Amniotic epithelial cell (primary cell): ENCODE results near the gene GNB1.

Experiments used
- DNase-seq: peaks from one replicate; pipeline ENCODE4 v3.0.0-alpha.2; 2010; ENCODE audit warnings: low read depth

The GNB1 gene

GRCh38 chr1:1781526-1781903 lies 109.4 kb downstream of the GNB1 start:
- DNase-seq = peak; percentile 17

GRCh38 chr1:1780598-1781525 lies 110.0 kb downstream of the GNB1 start:
- DNase-seq = no peak

DNA sequence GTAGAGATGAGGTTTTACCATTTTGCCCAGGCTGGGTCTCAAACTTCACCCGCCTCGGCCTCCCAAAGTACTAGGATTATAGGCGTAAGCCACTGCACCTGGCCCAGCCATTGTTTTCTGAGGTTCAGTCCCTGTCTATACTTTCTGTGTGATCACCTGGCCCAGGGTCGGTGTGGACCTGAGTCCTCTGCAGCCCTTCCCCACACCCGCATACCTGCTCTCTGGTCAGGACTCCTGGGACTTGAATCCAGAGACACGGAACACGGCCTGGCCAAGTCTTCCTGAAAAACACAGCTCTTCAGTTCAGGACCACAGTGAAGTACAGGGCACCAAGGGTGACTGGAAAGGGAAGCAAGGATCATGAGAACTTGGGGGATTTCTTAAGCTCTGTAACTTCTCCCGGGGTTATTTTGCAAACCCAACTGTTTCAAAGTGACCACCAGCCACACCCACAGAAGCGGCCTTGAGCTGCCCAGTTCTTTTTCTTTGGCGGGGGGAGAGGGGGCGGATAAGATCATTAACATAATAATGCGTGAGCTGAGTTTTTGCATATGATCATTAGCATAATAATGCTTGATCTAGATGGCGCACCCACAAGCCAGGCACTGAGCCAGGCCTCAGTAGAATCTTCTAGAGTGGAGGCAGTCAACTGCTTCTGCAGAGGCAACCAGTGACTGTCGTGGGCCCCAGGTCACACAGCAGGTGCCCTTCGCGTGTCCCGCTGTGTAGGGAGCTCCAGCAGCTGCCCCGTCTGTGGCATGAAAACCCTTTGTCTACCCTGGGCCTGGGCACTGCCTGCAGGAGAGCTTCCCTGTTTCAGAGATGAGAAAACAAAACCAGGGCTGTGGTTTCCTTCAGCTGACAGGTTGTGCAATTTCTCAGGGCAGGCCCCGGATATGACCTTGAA lies 110.9 kb downstream of the GNB1 start:
- DNase-seq = peak; percentile 93

DNA sequence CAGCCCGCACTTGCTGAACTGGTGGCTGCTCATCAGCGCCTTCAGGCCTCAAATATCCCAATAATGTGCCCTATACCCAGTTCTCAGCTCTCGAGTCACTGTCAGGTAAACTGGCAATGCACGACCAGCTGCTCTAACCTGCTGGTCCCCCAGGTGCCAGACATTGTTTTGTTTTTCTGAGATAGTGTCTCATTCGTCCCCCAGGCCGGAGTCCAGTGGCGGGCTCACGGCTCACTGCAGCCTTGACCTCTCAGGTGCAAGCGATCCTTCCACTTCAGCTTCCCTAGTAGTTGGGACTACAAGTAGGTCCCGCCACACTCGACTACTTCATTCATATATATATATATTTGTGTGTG lies 111.6 kb downstream of the GNB1 start:
- DNase-seq = no peak

GRCh38 chr1:1778663-1779319 lies 112.1 kb downstream of the GNB1 start:
- DNase-seq = no peak

- peak; percentile 29 for DNase-seq
Measured at GRCh38 chr1:1777950-1778662, 112.8 kb downstream of the GNB1 start, which contains the start of gene NADK. Gene NADK (minus strand): TSS chr1:1778470. CDS start chr1:1765406, 13,064 bp downstream.

GRCh38 chr1:1777583-1777899 lies 113.3 kb downstream of the GNB1 start:
- peak; percentile 42 for DNase-seq

DNA sequence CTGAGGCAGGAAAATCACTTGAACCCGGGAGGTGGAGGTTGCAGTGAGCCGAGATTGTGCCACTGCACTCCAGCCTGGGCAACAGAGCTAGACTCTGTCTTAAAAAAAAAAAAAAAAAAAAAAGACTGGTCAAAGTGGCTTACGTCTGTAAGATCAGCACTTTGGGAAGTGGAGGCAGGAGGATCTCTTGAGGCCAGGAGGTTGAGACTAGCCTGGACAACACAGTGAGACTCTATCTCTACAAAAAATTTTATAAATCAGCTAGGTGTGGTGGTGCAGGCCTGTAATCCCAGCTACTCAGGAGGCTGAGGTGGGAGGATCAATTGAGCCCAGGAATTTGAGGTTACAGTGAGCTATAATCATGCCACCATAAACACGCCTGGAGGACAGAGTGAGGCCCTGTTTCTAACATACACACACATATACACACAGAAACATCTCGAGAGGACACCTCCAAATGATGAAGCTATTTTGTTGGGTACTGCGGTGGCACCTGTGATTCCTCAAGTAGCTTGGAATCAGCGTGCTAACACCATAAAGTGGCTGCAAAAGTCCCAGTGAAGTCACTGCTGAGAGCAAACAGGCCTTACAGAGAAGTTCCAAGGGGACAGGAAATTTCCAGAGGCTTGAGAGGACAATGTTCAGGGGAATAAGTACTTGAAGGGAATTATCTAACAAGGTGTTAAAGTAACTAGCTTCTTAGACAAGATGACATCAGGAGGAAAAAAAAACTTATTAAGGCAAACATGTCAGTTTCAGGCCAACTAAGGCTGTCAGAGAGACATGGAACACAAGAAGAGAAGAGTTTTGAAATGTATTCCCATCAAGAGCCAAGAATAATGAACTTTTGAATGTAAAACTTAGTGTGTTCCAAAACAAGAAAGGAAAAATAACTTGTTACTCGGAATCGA lies 114.0 kb downstream of the GNB1 start:
- DNase-seq = no peak

DNA sequence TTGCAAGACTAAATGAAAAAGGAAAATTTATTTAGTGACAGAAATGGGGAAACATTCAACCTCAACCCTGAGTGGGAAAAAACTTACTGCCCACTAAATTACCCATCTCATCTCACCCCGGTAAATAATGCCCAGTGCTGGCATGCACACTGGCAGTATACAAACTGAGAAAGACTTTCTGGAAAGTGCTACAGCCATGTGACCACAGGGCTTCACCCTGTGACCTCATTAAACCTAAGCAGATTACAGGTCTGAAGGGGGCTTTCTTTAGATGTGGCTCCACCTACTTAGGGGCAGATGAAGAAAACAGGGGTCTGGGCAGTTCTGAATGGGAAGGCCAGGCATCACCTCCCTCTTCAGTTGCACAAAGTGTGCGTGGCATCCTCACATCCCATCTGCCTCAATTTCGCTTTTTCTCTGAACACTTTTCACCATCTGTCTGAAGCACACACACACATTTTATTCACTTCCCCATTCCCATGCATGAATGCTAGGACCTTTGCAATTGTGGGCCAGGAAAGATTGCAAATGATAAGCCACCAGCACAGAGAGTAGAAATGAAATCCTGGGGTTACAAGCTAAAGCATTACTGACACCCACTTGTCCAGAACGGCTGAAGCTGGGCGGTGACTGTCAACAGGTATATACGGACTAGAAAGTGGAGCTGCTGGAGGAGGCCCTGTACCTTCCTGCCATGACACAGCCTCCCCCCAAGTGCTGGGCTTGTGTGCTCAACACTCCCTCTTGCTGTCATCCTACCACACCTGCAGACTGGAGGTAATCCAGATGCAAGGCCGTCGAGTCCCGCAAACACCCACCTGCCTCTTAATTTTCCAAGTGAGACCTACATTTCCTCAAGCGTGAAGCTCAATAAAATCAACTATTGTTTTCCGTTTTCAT lies 115.3 kb downstream of the GNB1 start:
- no peak for DNase-seq

DNA sequence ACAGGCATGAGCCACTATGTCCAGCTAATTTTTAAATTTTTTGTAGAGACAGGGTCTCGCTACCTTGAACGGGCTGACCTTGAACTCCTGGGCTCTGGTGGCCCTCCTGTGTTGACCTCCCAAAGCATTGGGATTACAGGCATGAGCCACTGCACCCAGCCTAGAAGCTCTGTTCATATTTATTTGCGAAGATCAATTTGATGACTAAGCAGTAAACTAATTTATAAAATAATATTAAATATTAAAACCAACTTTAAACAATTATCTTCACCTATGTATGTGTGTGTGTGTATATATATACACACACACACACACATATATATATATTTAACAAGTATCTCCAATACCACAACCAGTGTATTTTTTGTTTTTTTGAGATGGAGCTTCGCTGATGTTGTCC lies 117.0 kb downstream of the GNB1 start:
- DNase-seq = no peak

GRCh38 chr1:1771096-1771495 lies 119.8 kb downstream of the GNB1 start:
- no peak for DNase-seq

GRCh38 chr1:1770102-1770501 lies 120.8 kb downstream of the GNB1 start:
- DNase-seq = no peak

- DNase-seq = no peak
Measured at GRCh38 chr1:1768249-1768992, 122.5 kb downstream of the GNB1 start.

DNA sequence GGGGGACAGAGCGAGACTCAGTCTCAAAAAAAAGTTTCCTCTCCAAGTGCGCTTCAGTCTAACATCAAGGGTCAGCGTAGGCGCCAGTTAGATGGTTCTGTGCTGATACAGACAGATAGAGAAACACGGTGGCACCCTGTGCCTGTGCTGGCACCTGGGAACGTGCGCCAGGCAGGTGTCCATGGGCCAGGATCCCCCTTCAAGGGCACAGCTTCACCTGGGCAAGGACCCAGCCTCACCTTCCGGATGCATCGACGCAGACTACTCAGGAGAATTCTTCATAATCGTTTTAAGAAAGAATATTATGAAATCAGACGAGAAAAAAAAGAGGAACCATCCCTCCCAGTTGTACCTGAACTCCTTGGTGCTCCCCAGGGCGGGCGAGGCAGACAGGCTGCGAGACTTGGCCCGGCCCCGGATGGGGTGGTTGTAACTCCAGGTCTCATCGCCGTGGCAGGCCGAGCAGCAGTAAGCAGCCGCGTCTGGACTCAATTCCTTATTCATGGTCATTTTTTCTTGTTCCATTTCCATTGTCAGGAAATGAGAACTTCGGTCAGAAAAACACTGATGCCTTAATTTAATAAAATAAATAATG lies 125.9 kb downstream of the GNB1 start:
- no peak for DNase-seq

DNA sequence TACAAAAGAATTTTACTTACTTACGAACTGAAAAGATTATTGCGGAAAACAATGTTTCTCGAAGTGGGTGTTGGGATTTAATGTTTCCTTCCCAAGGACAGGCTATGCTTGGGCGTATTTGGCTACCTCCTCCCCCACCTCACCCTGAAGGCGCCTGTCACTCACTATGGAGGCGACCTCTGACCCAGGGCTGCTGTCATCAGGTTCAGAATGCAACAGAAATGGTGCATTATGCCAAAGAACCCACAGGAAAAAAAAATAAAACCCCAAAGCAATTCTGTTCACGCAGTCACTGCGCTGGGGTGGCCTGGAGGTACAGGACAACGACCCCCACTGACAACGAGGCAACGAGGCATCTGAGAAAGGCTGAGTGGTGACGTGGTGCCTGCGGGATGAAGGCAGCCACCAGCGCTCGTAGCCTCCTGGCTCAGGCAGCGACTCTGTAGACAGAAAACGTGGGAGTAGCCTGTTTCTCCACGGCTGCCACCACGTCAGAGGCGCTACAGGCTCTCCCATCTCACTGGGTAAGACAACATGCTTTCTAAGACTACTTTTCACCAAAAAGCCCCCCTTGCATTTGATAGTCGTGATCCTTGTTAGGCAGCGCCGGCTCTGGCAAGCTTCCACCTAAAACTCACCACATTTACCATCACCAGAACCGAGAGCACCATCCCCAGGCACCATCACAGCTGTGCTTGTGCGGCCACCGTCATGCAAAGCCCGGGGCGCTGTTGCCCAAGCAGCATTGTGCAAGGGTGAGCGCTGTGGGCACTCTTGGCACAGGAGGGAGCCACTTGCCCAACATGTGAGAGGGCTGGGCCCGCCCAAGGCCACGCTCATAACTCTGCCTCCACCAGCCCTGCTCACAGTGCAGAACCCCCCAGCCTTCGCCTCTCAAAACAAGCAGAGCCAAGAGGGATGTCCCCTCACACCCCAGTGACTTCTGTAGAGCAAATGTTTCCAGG lies 126.9 kb downstream of the GNB1 start:
- DNase-seq = peak; percentile 70

DNA sequence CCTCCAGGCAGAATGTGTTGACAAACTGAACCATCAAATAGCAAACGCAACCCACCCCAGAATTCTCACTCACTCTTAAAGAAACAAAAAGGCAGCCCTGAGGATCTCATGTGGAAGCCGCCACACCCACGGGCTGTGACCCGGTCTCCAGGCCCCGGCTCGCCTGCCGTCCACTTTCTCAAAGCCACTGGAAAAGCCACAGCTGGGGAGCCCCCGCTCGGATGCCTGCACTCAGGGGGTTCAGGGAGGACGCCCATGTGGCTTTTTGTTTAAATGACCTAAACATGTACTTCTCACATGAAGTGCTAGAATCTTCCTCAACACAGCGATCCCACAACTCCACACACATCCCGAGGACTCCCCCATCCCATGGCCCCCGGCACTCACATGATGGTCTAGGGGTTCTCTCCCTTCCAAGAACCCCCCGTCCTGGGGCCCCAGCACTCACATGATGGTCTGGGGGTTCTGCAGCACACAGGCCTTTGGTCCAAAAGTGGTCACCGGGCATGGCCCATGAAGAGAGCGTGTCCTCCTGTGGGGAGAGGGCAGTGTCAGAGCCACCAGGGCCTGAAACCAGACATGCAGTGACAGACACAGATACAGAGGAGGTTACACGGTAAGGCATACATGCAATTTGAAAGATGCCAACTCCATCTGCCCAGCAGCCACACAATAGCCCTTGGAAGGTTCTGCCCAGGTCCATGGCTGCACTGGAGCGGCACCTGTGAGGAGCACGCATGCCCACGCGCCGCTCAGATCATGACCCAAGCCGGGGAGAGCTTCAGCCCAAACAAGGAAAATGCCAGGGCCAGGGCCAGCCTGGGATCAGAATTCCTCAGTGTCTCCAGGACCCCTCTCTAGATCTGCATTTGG lies 129.1 kb downstream of the GNB1 start:
- no peak for DNase-seq
